Prostate gland (tissue), 2 donors: ENCODE data around the gene ULK4. TPM values are rescaled to one million over a fixed set of nuclear protein-coding genes. Genes with fewer than 3 reads are reported as not detected.

Experiments
- DNase-seq: peaks from one replicate; pipeline ENCODE4 v3.0.0-alpha.2; 2019; ENCODE audit warnings: low spot score
- H3K27ac ChIP-seq, 2 donors: fragments of 200-600 bp; sonication (generic); 2 replicates each; pipeline ENCODE4 v1.5.1; 2017 to 2019
- H3K27me3 ChIP-seq: fragments of 200-600 bp; sonication (generic); replicated peaks from 2 replicates; pipeline ENCODE4 v1.5.1; 2019; ENCODE audit not compliant: insufficient read depth
- H3K36me3 ChIP-seq, 2 donors: fragments of 200-600 bp; sonication (generic); 1 replicate in 1 of 2; 2 replicates in 1 of 2; pipeline versions ENCODE4 v1.5.1 to v1.8.1; 2017 to 2019
- H3K4me1 ChIP-seq: fragments of 200-600 bp; sonication (generic); replicated peaks from 2 replicates; pipeline ENCODE4 v1.5.1; 2019
- H3K4me3 ChIP-seq, 2 donors: fragments of 200-600 bp; sonication (generic); 2 replicates each; pipeline ENCODE4 v1.5.1; 2017 to 2019
- H3K9me3 ChIP-seq: fragments of 200-600 bp; sonication (generic); 2 replicates; pipeline ENCODE4 v1.5.1; 2017
- POLR2A ChIP-seq: fragments of 450-650 bp; IDR thresholded peaks from one replicate; pipeline ENCODE4 v1.6.1; 2016; ENCODE audit warnings: antibody characterized with exemption, mild to moderate bottlenecking
- POLR2AphosphoS5 ChIP-seq: sonication (generic); formaldehyde crosslinking; IDR thresholded peaks from one replicate; pipeline ENCODE4 v1.6.1; 2017; ENCODE audit warnings: antibody characterized with exemption
- WGBS: methylation state at CpG from one replicate; pipeline ENCODE4 v1.1.5; 2018; 5-methylcytosine and 5-hydroxymethylcytosine counted together
- intact Hi-C: fragments of 100-400 bp; cut with DNase I; formaldehyde crosslinking; loops from one replicate; pipeline ENCODE4 v1.14.2; 2022
- total RNA-seq, 2 donors: library from RNA; depleted of rRNA; stranded (reverse); fragments of >200 nt; gene quantifications; one replicate each; pipeline ENCODE4 v1.1.0, GENCODE V29; 2016
- TF ChIP-seq, protein P1 (sequence below), 4 experiments: fragments of 200-600 bp in 2 of 4; fragments of 450-650 bp in 2 of 4; sonication (generic) in 2 of 4; IDR thresholded peaks; 1 replicate in 3 of 4; 2 replicates in 1 of 4; pipeline ENCODE4 v1.5.1; 2016 to 2019; ENCODE audit warnings: antibody characterized with exemption in 4 of 4, mild to moderate bottlenecking in 2 of 4, moderate library complexity in 2 of 4

Gene ULK4
- total RNA-seq, 2 donors from 2014 or later: 23.1 to 33.7 TPM

DNA sequence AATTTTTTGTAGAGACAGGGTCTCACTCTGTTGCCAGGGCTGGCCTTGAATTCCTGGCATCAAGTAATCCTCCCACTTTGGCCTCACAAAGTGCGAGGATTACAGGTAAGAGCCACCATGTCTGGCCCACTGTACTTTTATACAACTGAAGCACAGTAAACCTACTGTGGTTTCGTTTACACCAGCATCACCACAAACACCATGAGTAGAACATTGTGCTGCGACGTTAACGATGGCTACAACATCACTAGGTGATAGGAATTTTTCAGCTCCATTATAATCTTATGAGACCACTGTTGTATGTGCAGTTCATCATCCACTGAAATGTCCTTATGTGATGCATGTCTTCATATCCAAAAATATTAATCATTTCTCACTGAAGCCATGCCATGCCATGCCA is 750.9 kb downstream of the ULK4 start:
- WGBS: 78% methylated on average over 5 of the region's 5 CpGs
- Histone ChIP-seq H3K4me1 (peaks cover 4% of the 10 kb centered on the region), H3K27ac (no peak overlapping the region), H3K36me3 (no peaks in the 10 kb centered on the region), H3K4me3 (no peak overlapping the region), H3K9me3 (no peaks in the 10 kb centered on the region), H3K27me3 (no peaks in the 10 kb centered on the region)
- intact Hi-C loops: no loop called here
- TF ChIP-seq POLR2AphosphoS5 (no peak), POLR2A (no peak)
- no peak for DNase-seq

DNA sequence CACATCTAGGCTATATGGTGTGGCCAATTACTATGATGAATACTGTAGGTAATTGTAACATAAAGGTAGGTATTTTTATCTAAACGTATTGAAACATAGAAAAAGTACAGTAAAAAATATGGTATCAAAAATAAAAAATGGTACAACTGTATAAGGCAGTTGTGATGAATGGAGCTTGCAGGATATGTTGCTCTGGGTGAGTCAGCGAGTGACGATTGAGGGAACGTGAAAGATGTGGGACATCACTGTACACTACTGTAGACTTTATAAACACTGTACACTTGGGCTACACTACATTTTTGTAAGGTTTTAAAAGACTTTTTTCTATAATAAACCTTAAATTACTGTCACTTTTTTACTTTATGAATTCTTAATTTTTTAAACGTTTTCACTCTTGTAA is 752.3 kb downstream of the ULK4 start:
- H3K27me3 ChIP-seq: no peaks in the 10 kb centered on the region
- H3K27ac ChIP-seq: no peak overlapping the region
- peaks cover 4% of the 10 kb centered on the region for H3K4me1 ChIP-seq
- H3K36me3 ChIP-seq: no peaks in the 10 kb centered on the region
- intact Hi-C loops: loop anchor here (10.0 kb wide), 1 partner anchor 505 kb away; no protein-coding TSS in a partner anchor
- 82% methylated on average over 5 of the region's 5 CpGs for WGBS
- no peak overlapping the region for H3K4me3 ChIP-seq
- TF ChIP-seq POLR2AphosphoS5 (no peak), POLR2A (no peak)
- TF ChIP-seq, protein P1, sequence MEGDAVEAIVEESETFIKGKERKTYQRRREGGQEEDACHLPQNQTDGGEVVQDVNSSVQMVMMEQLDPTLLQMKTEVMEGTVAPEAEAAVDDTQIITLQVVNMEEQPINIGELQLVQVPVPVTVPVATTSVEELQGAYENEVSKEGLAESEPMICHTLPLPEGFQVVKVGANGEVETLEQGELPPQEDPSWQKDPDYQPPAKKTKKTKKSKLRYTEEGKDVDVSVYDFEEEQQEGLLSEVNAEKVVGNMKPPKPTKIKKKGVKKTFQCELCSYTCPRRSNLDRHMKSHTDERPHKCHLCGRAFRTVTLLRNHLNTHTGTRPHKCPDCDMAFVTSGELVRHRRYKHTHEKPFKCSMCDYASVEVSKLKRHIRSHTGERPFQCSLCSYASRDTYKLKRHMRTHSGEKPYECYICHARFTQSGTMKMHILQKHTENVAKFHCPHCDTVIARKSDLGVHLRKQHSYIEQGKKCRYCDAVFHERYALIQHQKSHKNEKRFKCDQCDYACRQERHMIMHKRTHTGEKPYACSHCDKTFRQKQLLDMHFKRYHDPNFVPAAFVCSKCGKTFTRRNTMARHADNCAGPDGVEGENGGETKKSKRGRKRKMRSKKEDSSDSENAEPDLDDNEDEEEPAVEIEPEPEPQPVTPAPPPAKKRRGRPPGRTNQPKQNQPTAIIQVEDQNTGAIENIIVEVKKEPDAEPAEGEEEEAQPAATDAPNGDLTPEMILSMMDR (IDR thresholded peaks at IDR 0.05): no peak
- no peak for DNase-seq
- H3K9me3 ChIP-seq: no peaks in the 10 kb centered on the region

DNA sequence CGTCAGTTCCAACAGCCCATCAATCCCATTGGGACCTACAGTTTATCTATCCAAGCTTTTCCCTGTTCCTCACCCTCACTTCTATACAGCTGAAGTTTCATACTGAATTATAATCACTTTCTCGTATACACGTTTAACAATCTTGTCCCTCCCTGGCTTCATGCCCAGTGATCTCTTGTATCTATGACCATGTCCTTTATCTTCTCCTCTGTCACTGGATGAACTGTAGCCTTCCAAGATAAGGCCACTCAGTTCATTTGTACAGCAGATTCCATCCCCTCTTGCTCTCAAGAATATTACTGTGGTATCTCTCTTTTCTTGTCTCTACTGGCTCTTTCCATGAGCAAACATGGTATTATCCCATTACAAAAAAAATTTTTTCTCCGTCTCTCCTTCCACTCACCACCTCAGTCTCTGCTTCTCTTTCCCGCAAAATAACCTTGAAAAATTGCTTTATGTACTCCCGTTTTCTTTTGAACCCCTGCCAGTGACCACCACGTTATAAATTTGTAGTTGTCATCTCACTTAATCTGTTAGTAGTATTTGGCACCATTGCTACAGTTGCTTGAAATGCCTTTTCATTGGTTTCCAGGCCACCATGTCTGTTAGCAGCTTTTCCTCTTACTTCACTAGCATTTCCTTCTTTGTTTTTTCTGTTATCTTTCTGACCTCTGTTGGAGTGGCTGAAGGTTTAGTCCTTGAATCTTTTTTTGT is 753.2 kb downstream of the ULK4 start:
- WGBS: 50% methylated on average over 7 of the region's 7 CpGs
- H3K36me3 ChIP-seq: no peaks in the 10 kb centered on the region
- H3K27ac ChIP-seq: no peak overlapping the region
- peaks cover 4% of the 10 kb centered on the region for H3K4me1 ChIP-seq
- no peak overlapping the region for H3K4me3 ChIP-seq
- no peak for DNase-seq
- intact Hi-C loops: loop anchor here (10.0 kb wide), 1 partner anchor 506 kb away; no protein-coding TSS in a partner anchor
- H3K27me3 ChIP-seq: no peaks in the 10 kb centered on the region
- TF ChIP-seq POLR2AphosphoS5: no peak
- TF ChIP-seq POLR2A: no peak
- TF ChIP-seq, protein P1 (IDR thresholded peaks at IDR 0.05): no peak
- no peaks in the 10 kb centered on the region for H3K9me3 ChIP-seq

DNA sequence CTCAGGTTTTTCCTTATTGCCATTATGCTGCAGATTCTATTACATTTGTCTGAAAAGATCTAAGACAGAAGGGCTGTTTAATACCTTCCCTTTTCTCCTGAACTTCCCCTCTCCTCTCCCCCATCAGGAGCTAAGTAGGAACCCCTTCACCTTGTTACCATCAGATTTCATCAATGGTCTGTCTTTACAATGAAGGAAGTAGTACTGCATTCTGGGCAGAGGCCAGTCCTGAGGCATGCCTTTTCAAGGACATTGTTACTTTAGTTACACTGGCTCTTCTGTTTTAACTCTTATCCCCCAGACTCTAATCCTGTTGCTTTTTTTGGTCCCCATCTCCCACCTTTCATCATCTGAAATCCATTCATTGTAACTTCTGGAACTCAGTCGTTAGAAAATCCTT is 754.5 kb downstream of the ULK4 start:
- Histone ChIP-seq H3K27me3 (no peaks in the 10 kb centered on the region), H3K36me3 (no peaks in the 10 kb centered on the region), H3K4me1 (peaks cover 4% of the 10 kb centered on the region), H3K9me3 (no peaks in the 10 kb centered on the region), H3K4me3 (no peak overlapping the region), H3K27ac (no peak overlapping the region)
- TF ChIP-seq POLR2AphosphoS5: no peak
- TF ChIP-seq, protein P1 (IDR thresholded peaks at IDR 0.05): no peak
- TF ChIP-seq POLR2A: no peak
- intact Hi-C loops: loop anchor here (10.0 kb wide), 1 partner anchor 507 kb away; no protein-coding TSS in a partner anchor
- WGBS: 14% methylated on average over 1 of the region's 1 CpG
- no peak for DNase-seq

DNA sequence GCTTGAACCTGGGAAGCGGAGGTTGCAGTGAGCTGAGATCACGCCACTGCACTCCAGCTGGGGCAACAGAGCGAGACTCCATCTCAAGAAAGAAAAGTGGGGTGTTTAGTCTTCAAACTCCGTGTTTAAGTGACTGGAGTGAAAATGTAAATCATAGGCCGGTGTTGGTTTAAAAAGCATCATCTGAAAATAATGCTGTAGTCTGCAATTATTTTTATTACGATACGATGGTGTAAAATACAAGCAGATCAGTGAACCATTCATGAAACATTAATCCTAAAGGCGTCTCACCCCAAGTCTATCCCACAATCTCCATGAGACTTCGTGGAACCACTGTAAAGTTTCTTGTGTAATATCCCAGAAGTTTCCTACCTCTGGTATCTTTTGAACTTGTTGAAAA is 756.3 kb downstream of the ULK4 start:
- Histone ChIP-seq H3K27me3 (no peaks in the 10 kb centered on the region), H3K27ac (no peak overlapping the region), H3K4me1 (peaks cover 4% of the 10 kb centered on the region), H3K36me3 (no peaks in the 10 kb centered on the region), H3K9me3 (no peaks in the 10 kb centered on the region), H3K4me3 (no peak overlapping the region)
- TF ChIP-seq, protein P1 (IDR thresholded peaks at IDR 0.05): no peak
- whole genome bisulfite sequencing: 63% methylated on average over 9 of the region's 9 CpGs
- intact Hi-C loops: loop anchor here (10.0 kb wide), 1 partner anchor 509 kb away; no protein-coding TSS in a partner anchor
- no peak for DNase-seq
